Endodermal cell (in vitro differentiated cells): ENCODE data around the gene NDNF. TPM values are rescaled to one million over a fixed set of nuclear protein-coding genes. Genes with fewer than 3 reads are reported as not detected.

Source experiments
- DNase-seq: peaks from one replicate; pipeline ENCODE4 v3.0.0-alpha.2; 2017
- H3K27ac ChIP-seq: 2 replicates; pipeline ENCODE4 v1.5.1; 2013; ENCODE audit warnings: mild to moderate bottlenecking, low read depth, low read length, moderate library complexity
- H3K27me3 ChIP-seq: 2 replicates; pipeline ENCODE4 v1.6.1; 2013; ENCODE audit warnings: mild to moderate bottlenecking, low read length, moderate library complexity; ENCODE audit not compliant: insufficient read depth, control insufficient read depth, poor library complexity, severe bottlenecking
- H3K36me3 ChIP-seq: 2 replicates; pipeline ENCODE4 v1.7.0; 2013; ENCODE audit warnings: mild to moderate bottlenecking, low read length, moderate library complexity; ENCODE audit not compliant: control insufficient read depth, insufficient read depth
- H3K4me1 ChIP-seq: one replicate; pipeline ENCODE4 v1.7.0; 2013; ENCODE audit warnings: low read length; ENCODE audit not compliant: control insufficient read depth, insufficient read depth
- H3K4me3 ChIP-seq: 2 replicates; pipeline ENCODE4 v1.5.1; 2013; ENCODE audit warnings: mild to moderate bottlenecking, low read length, moderate library complexity
- H3K9ac ChIP-seq: 2 replicates; pipeline ENCODE4 v1.6.1; 2013; ENCODE audit warnings: mild to moderate bottlenecking, low read length, moderate library complexity; ENCODE audit not compliant: poor library complexity, severe bottlenecking; ENCODE audit errors: extremely low read depth
- H3K9me3 ChIP-seq: 2 replicates; pipeline ENCODE4 v1.6.1; 2013; ENCODE audit warnings: mild to moderate bottlenecking, low read length, moderate library complexity; ENCODE audit not compliant: control insufficient read depth
- H3K27ac Mint-ChIP-seq: 2 replicates; pipeline ENCODE4 v1.8.0; 2020; ENCODE audit warnings: mixed read lengths
- H3K27me3 Mint-ChIP-seq: 2 replicates; pipeline ENCODE4 v1.8.0; 2021; ENCODE audit warnings: mild to moderate bottlenecking, mixed read lengths; ENCODE audit not compliant: insufficient read depth
- H3K36me3 Mint-ChIP-seq: 2 replicates; pipeline ENCODE4 v1.8.0; 2020; ENCODE audit warnings: low read depth, mixed read lengths
- H3K4me1 Mint-ChIP-seq: 2 replicates; pipeline ENCODE4 v1.8.0; 2020; ENCODE audit warnings: mixed read lengths
- H3K4me3 Mint-ChIP-seq: 2 replicates; pipeline ENCODE4 v1.8.0; 2020; ENCODE audit warnings: mild to moderate bottlenecking, moderate library complexity, mixed read lengths
- H3K9me3 Mint-ChIP-seq: 2 replicates; pipeline ENCODE4 v1.8.0; 2020; ENCODE audit warnings: mild to moderate bottlenecking, mixed read lengths
- CTCF ChIP-seq: fragments of 200-600 bp; sonication (generic); conservative IDR thresholded peaks from 2 replicates; pipeline ENCODE4 v1.5.0; 2021; ENCODE audit warnings: antibody characterized with exemption, mild to moderate bottlenecking
- WGBS, 2 experiments: methylation state at CpG; one replicate each; pipeline versions ENCODE4 v1.1.5 to v1.1.7; 2013; ENCODE audit warnings: missing lambda C conversion rate in 2 of 2, mixed read lengths in 1 of 2; ENCODE audit not compliant: insufficient coverage in 1 of 2, insufficient read length in 1 of 2; 5-methylcytosine and 5-hydroxymethylcytosine counted together
- total RNA-seq, 2 donors: library from RNA; stranded (reverse); fragmentation: NEBNext Ultra II Directional in 1 of 2; extraction: Animal tissue kit (Norgen Biotek cat#: 25700) in 1 of 2; gene quantifications; 2 replicates in 1 of 2; 3 replicates in 1 of 2; pipeline ENCODE4 v1.2.1, GENCODE V29; 2021

The NDNF gene
- total RNA-seq, 2 donors from 2014 or later: 2.4 to 3.6 TPM

- Histone ChIP-seq H3K9me3 (no peaks in the 10 kb centered on the region), H3K4me3 (no peak overlapping the region), H3K27ac (no peak overlapping the region), H3K36me3 (no peaks in the 10 kb centered on the region), H3K9ac (no peak overlapping the region), H3K4me1 (no peaks in the 10 kb centered on the region), H3K27me3 (no peaks in the 10 kb centered on the region)
- no peak for TF ChIP-seq CTCF
- H3K27me3 Mint-ChIP-seq: no peaks in the 10 kb centered on the region
- H3K4me1 Mint-ChIP-seq: peaks cover 27% of the 10 kb centered on the region
- no peaks in the 10 kb centered on the region for H3K36me3 Mint-ChIP-seq
- no peaks in the 10 kb centered on the region for H3K9me3 Mint-ChIP-seq
- H3K4me3 Mint-ChIP-seq: no peak overlapping the region
- no peak overlapping the region for H3K27ac Mint-ChIP-seq
- WGBS, 2 experiments: 77 to 83% methylated on average over 1 to 3 of the region's 3 CpGs
- no peak for DNase-seq
Observed at GRCh38 chr4:121009578-121010478, 62.5 kb downstream of the NDNF start.

GRCh38 chr4:121007660-121008059 lies 64.7 kb downstream of the NDNF start:
- no peaks in the 10 kb centered on the region for H3K4me1 ChIP-seq
- no peak overlapping the region for H3K9ac ChIP-seq
- Mint-ChIP-seq H3K4me3 (no peak overlapping the region), H3K27ac (no peak overlapping the region), H3K4me1 (peaks cover 21% of the 10 kb centered on the region), H3K9me3 (peaks cover 4% of the 10 kb centered on the region), H3K27me3 (no peaks in the 10 kb centered on the region), H3K36me3 (no peaks in the 10 kb centered on the region)
- DNase-seq: no peak
- no peak overlapping the region for H3K27ac ChIP-seq
- peaks cover 4% of the 10 kb centered on the region for H3K9me3 ChIP-seq
- no peak overlapping the region for H3K4me3 ChIP-seq
- no peak for TF ChIP-seq CTCF
- WGBS, 2 experiments: 0% methylated on average over 1 of the region's 1 CpG
- H3K36me3 ChIP-seq: no peaks in the 10 kb centered on the region
- H3K27me3 ChIP-seq: no peaks in the 10 kb centered on the region

- TF ChIP-seq CTCF: no peak
- H3K4me1 ChIP-seq: no peaks in the 10 kb centered on the region
- H3K36me3 Mint-ChIP-seq: no peaks in the 10 kb centered on the region
- H3K4me1 Mint-ChIP-seq: peaks cover 11% of the 10 kb centered on the region
- no peaks in the 10 kb centered on the region for H3K27me3 Mint-ChIP-seq
- no peak overlapping the region for H3K27ac ChIP-seq
- H3K9me3 ChIP-seq: peaks cover 4% of the 10 kb centered on the region
- H3K36me3 ChIP-seq: no peaks in the 10 kb centered on the region
- no peak for DNase-seq
- no peak overlapping the region for H3K27ac Mint-ChIP-seq
- no peak overlapping the region for H3K9ac ChIP-seq
- peaks cover 4% of the 10 kb centered on the region for H3K9me3 Mint-ChIP-seq
- no peaks in the 10 kb centered on the region for H3K27me3 ChIP-seq
- 78 to 100% methylated on average over 2 to 4 of the region's 4 CpGs for WGBS, 2 experiments
- no peak overlapping the region for H3K4me3 Mint-ChIP-seq
- H3K4me3 ChIP-seq: no peak overlapping the region
Observed at GRCh38 chr4:121003863-121004262, 68.5 kb downstream of the NDNF start.
